Brain microvascular endothelial cell (primary cell): ENCODE results near the gene PSMG3.
A peak's percentile ranks its signal among the peaks of the same experiment; 100 is the strongest.

Source experiments
- DNase-seq: peaks from one replicate; pipeline ENCODE4 v3.0.0-alpha.2; 2020
- H3K27ac ChIP-seq: fragments of 250-450 bp; sonication (Bioruptor Pico); 2 replicates; pipeline ENCODE4 v1.5.1; 2020; ENCODE audit warnings: mild to moderate bottlenecking, moderate library complexity
- H3K27me3 ChIP-seq: fragments of 250-450 bp; sonication (Bioruptor Pico); replicated peaks from 2 replicates; pipeline ENCODE4 v1.5.1; 2020; ENCODE audit warnings: mild to moderate bottlenecking
- H3K36me3 ChIP-seq: fragments of 250-450 bp; sonication (Bioruptor Pico); replicated peaks from 2 replicates; pipeline ENCODE4 v1.5.1; 2020; ENCODE audit warnings: mild to moderate bottlenecking
- H3K4me3 ChIP-seq: 2 replicates; pipeline ENCODE4 v1.5.1; 2011; ENCODE audit warnings: low read depth, mild to moderate bottlenecking, control low read depth, low read length, moderate library complexity
- in situ Hi-C: cut with HindIII; loops from 2 replicates; pipeline ENCODE4 v1.10.0; 2017; ENCODE audit warnings: low sequenced_read_pairs, low pct_ligation_motif_present
- TF ChIP-seq, protein P1 (sequence below): IDR thresholded peaks from 2 replicates; pipeline ENCODE4 v1.5.1; 2011; ENCODE audit warnings: low read depth, mild to moderate bottlenecking, moderate library complexity, low read length, control low read depth, inconsistent platforms; ENCODE audit errors: missing control alignments

PSMG3 gene

GRCh38 chr7:1545417-1546246, 24.2 kb downstream of the PSMG3 start:
- in situ Hi-C loops: no loop called here
- peaks cover 27% of the 10 kb centered on the region for H3K36me3 ChIP-seq
- H3K4me3 ChIP-seq: no peak overlapping the region
- DNase-seq: no peak
- no peaks in the 10 kb centered on the region for H3K27me3 ChIP-seq
- TF ChIP-seq, protein P1, sequence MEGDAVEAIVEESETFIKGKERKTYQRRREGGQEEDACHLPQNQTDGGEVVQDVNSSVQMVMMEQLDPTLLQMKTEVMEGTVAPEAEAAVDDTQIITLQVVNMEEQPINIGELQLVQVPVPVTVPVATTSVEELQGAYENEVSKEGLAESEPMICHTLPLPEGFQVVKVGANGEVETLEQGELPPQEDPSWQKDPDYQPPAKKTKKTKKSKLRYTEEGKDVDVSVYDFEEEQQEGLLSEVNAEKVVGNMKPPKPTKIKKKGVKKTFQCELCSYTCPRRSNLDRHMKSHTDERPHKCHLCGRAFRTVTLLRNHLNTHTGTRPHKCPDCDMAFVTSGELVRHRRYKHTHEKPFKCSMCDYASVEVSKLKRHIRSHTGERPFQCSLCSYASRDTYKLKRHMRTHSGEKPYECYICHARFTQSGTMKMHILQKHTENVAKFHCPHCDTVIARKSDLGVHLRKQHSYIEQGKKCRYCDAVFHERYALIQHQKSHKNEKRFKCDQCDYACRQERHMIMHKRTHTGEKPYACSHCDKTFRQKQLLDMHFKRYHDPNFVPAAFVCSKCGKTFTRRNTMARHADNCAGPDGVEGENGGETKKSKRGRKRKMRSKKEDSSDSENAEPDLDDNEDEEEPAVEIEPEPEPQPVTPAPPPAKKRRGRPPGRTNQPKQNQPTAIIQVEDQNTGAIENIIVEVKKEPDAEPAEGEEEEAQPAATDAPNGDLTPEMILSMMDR: peak; percentile 20
- H3K27ac ChIP-seq: no peak overlapping the region

DNA sequence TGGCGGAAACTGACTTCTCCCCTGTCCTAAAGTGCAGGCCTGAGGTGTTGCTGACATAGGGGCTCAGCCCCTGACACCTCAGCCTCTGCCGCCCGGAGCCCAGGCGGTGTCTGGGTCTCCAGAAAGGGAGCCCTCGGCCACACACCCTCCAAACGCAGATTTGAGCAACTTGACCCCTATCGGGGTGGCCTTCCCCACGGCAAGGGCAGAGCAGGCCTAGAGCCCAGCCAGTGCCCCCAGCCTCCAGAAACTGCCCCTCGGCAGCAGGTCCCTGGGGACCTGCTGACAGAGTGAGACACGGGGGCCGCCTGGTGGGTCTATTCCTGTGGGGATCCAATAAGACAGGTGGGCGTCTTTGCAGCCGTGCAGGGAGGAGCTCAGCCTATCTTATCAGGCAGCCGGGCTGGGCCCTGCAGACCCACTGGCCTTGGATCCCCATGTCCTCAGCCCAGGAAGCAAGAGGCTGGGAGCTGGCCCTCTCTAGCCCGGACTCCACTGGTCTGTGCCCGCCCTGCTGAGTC, 24.9 kb downstream of the PSMG3 start:
- Histone ChIP-seq H3K4me3 (no peak overlapping the region), H3K27ac (no peak overlapping the region), H3K36me3 (peaks cover 31% of the 10 kb centered on the region), H3K27me3 (no peaks in the 10 kb centered on the region)
- in situ Hi-C loops: no loop called here
- DNase-seq: no peak
- TF ChIP-seq, protein P1: no peak

DNA sequence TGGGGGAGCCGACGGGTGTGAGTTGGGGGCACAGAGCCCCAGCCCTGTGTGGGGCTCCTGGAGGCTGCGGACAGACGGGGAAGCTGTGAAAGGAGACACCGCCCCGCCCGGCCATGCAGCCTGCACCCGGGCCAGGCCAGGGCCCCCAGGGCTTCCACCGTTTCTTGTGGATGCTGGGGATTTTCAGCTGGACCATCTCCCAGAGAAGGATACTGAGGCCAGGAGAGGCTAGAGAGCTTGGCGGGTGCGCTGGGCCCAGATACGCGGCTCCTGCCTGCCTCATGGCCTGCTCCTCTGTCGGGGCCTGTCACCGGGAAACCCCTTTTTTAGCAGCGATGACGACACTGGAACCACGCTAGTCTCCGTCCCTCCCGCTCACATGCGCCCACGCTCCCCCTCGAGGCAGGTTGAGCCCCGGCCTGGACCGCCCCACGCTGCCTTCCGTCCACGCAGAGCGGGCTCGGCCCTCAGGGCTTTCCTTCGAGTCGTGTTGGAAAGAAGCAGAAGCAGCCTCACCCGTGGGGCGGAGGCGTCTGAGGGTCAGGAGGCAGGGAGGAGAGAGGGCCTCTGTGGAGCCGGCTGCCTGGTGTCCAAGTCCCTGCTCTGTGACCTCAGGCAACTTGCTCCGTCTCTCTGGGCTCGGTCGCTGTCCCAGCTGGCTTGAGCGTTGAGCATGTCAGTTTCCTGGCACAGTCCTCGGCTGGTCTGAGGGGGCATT, 25.5 kb downstream of the PSMG3 start:
- Histone ChIP-seq H3K27ac (no peak overlapping the region), H3K36me3 (peaks cover 37% of the 10 kb centered on the region), H3K4me3 (no peak overlapping the region), H3K27me3 (no peaks in the 10 kb centered on the region)
- in situ Hi-C loops: no loop called here
- TF ChIP-seq, protein P1: no peak
- DNase-seq: no peak

DNA sequence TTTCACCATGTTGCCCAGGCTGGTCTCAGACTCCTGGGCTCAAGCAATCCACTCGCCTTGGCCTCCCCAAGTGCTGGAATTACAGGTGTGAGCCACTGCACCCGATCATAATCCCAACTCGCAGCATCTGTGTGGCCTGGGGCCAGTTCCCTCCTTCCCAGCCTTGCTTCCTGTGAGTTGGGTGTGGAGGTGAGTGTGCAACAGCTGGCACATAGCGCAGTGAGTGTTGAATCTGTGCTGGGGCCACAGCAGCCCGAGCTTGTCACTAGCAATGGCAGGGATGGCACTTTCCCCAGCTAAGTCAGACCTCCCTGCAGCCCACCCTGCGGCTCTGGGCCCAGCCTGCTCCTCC, 26.0 kb downstream of the PSMG3 start:
- TF ChIP-seq, protein P1: no peak
- Histone ChIP-seq H3K4me3 (no peak overlapping the region), H3K27me3 (no peaks in the 10 kb centered on the region), H3K36me3 (peaks cover 41% of the 10 kb centered on the region), H3K27ac (no peak overlapping the region)
- DNase-seq: no peak
- in situ Hi-C loops: no loop called here

DNA sequence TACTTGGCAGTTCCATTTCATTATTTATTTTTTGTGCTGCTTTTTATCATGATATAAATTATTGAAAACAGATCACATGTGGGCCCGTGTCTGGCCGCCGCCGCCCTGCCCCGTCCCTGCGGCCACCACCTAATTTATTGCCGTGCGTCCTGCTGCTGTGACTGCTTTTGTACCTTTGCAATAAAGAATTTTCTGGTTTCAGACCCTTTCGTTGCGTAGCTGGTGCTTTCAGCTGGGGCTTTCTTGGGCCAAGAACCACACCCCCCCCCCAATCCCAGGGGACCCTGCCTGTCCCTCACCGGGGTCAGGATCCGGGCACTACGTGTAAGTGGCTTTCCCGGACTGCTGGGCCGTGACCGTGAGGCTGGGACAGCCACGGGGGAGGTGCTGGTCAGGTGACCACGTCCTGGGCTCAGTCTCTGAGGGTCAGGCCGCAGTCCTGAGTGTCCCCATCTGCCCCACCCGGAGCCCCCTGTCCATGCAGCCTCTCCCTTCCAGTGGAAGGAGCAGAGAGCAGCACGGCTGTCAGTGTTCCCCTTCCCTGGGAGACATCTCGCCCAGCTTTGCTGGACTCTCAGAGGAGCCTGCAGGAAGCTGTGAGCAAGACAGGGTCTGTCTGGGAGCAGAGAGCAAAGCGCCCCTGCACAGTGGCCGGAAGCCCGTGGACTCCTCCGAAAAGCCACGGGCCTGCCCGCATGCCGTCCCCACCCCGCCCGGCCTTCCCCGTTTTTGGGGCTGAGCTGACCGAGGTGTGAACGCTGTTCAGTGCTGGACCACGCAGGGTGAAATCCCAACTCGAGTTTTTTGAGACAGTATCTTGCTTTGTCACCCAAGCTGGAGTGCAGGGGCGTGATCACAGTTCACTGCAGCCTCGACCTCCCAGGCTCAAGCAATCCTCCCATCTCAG, 26.7 kb downstream of the PSMG3 start:
- H3K27ac ChIP-seq: no peak overlapping the region
- peaks cover 41% of the 10 kb centered on the region for H3K36me3 ChIP-seq
- H3K4me3 ChIP-seq: no peak overlapping the region
- TF ChIP-seq, protein P1: no peak
- in situ Hi-C loops: no loop called here
- H3K27me3 ChIP-seq: no peaks in the 10 kb centered on the region
- no peak for DNase-seq
